Measurements from ENCODE around the gene LRPAP1. TPM values are rescaled to one million over a fixed set of nuclear protein-coding genes. Genes with fewer than 3 reads are reported as not detected.
"Not testable (repeated sequence)": the region's sequence is repeated elsewhere in the genome, so short reads cannot be mapped to it uniquely, and the experiment has no call there.

The LRPAP1 gene
- total and polyA plus RNA-seq, 8 donors, result 31.5 to 92.0 (median 52.8) TPM

GRCh38 chr4:3462321-3462789 is 69.9 kb downstream of the LRPAP1 start:
- Histone ChIP-seq H3K27ac (peak overlapping the region; percentile 71 to 82 (median 73)), H3K4me3 (no peak overlapping the region)

GRCh38 chr4:3461515-3462291 is 70.5 kb downstream of the LRPAP1 start:
- DNase-seq, result peak; percentile 85 to 96
- Histone ChIP-seq H3K36me3 (no peaks in the 10 kb centered on the region), H3K9me3 (peaks cover 0 to under 1% (median 0%) of the 10 kb centered on the region in 4 donors), H3K27ac (peak overlapping the region; percentile 71 to 82 (median 73)), H3K27me3 (peaks cover 0 to 42% (median 11%) of the 10 kb centered on the region in 3 donors), H3K4me3 (no peak overlapping the region), H3K4me1 (peaks cover 8 to 40% (median 36%) of the 10 kb centered on the region in 4 donors)
- TF ChIP-seq POLR2AphosphoS5 (IDR thresholded peaks at IDR 0.05) (peak; percentile 23 to 69 (median 67)), EP300 (IDR thresholded peaks at IDR 0.05) (no peak)
- 29 to 59% (median 38%) methylated on average over 14 to 25 of the region's 25 CpGs for WGBS, 5 donors
- intact Hi-C loops (cut with DNase I; ENCODE audit: low total_unique reads), result no loop called here

More at GRCh38 chr4:3462321-3462789, 69.9 kb downstream of the LRPAP1 start:
- no peaks in the 10 kb centered on the region for H3K36me3 ChIP-seq
- intact Hi-C loops (cut with DNase I; ENCODE audit: low total_unique reads), result no loop called here
- H3K27me3 ChIP-seq, result peaks cover 0 to 42% (median 11%) of the 10 kb centered on the region in 3 donors
- peaks cover 8 to 40% (median 36%) of the 10 kb centered on the region in 4 donors for H3K4me1 ChIP-seq
- WGBS, 5 donors, result 48 to 77% (median 66%) methylated on average over 5 to 10 of the region's 10 CpGs
- DNase-seq, result no peak
- TF ChIP-seq POLR2A (IDR thresholded peaks at IDR 0.05) (no peak), POLR2AphosphoS5 (IDR thresholded peaks at IDR 0.05) (no peak), EP300 (IDR thresholded peaks at IDR 0.05) (no peak)
- TF ChIP-seq, protein P1, sequence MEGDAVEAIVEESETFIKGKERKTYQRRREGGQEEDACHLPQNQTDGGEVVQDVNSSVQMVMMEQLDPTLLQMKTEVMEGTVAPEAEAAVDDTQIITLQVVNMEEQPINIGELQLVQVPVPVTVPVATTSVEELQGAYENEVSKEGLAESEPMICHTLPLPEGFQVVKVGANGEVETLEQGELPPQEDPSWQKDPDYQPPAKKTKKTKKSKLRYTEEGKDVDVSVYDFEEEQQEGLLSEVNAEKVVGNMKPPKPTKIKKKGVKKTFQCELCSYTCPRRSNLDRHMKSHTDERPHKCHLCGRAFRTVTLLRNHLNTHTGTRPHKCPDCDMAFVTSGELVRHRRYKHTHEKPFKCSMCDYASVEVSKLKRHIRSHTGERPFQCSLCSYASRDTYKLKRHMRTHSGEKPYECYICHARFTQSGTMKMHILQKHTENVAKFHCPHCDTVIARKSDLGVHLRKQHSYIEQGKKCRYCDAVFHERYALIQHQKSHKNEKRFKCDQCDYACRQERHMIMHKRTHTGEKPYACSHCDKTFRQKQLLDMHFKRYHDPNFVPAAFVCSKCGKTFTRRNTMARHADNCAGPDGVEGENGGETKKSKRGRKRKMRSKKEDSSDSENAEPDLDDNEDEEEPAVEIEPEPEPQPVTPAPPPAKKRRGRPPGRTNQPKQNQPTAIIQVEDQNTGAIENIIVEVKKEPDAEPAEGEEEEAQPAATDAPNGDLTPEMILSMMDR (IDR thresholded peaks at IDR 0.05), result no peak
- H3K9me3 ChIP-seq, result no peaks in the 10 kb centered on the region

DNA sequence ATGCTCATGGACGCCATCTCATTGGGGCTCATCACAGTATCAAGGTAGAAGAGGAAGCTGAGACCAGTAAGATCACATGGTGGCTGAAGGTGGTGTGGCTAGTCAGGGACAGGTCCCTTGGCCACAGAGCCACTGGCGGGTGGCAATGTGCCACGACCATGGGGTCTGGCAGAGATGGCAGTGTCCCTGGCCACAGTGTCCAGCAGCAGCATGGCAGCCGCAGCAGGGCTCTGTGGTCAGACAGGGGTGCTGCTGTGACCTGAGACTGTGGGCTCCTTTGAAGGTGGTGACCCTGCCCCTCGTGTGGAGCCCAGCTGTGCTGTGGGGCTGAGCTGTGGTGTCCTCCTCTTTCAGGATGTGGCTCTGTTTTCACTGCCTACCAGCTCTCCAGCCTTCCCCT is 71.3 kb downstream of the LRPAP1 start:
- H3K36me3 ChIP-seq, result no peaks in the 10 kb centered on the region
- no peak for TF ChIP-seq EP300 (IDR thresholded peaks at IDR 0.05)
- no peak for TF ChIP-seq POLR2A (IDR thresholded peaks at IDR 0.05)
- TF ChIP-seq, protein P1 (IDR thresholded peaks at IDR 0.05), result no peak
- no peak for TF ChIP-seq POLR2AphosphoS5 (IDR thresholded peaks at IDR 0.05)
- intact Hi-C loops (cut with DNase I; ENCODE audit: low total_unique reads), result no loop called here
- H3K27ac ChIP-seq, result peak overlapping the region; percentile 71 to 82 (median 73)
- H3K4me3 ChIP-seq, result no peak overlapping the region
- H3K9me3 ChIP-seq, result peaks cover under 1 to 8% (median 3%) of the 10 kb centered on the region in 4 donors
- DNase-seq, result no peak
- 65 to 83% (median 80%) methylated on average over 4 to 5 of the region's 5 CpGs for WGBS, 5 donors
- H3K27me3 ChIP-seq, result peaks cover 0 to 38% (median 11%) of the 10 kb centered on the region in 3 donors
- H3K4me1 ChIP-seq, result peaks cover 8 to 40% (median 36%) of the 10 kb centered on the region in 4 donors

DNA sequence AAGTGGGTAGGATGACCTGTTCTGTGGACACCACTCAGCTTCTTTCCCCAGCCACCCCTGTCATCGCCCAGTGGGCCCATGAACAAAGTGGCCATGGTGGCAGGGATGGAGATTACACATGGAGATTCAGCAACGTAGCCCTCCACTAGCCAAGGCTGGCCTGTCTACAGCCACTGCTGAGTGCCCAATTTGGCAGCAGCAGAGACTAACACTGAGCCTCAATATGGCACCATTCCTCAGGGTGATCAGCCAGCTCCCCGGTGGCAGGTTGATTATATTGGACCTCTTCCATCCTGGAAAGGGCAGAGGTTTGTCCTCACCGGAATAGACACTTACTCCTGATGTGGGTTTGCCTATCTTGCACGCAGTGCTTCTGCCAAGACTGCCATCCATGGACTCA is 73.1 kb downstream of the LRPAP1 start:
- peaks cover 8 to 38% (median 31%) of the 10 kb centered on the region in 4 donors for H3K4me1 ChIP-seq
- DNase-seq; intact Hi-C loops (cut with DNase I; ENCODE audit: low total_unique reads); H3K36me3 ChIP-seq; H3K4me3 ChIP-seq; H3K27ac ChIP-seq: not testable (repeated sequence)
- H3K9me3 ChIP-seq, result peaks cover 11 to 20% (median 16%) of the 10 kb centered on the region in 4 donors
- WGBS, 5 donors, result 68 to 89% (median 87%) methylated on average over 5 of the region's 5 CpGs
- peaks cover 0 to 20% (median 9%) of the 10 kb centered on the region in 3 donors for H3K27me3 ChIP-seq

- Histone ChIP-seq H3K27me3 (peaks cover 0 to 12% (median 1%) of the 10 kb centered on the region in 3 donors), H3K4me1 (peaks cover 8 to 30% (median 23%) of the 10 kb centered on the region in 4 donors), H3K36me3 (no peaks in the 10 kb centered on the region), H3K27ac (no peak overlapping the region), H3K4me3 (no peak overlapping the region), H3K9me3 (peaks cover 11 to 20% (median 16%) of the 10 kb centered on the region in 4 donors)
- 82 to 94% (median 90%) methylated on average over 6 of the region's 6 CpGs for WGBS, 5 donors
- intact Hi-C loops (cut with DNase I; ENCODE audit: low total_unique reads), result no loop called here
- DNase-seq, result no peak
- TF ChIP-seq EP300 (IDR thresholded peaks at IDR 0.05) (no peak), POLR2AphosphoS5 (IDR thresholded peaks at IDR 0.05) (no peak), POLR2A (IDR thresholded peaks at IDR 0.05) (no peak)
- TF ChIP-seq, protein P1 (IDR thresholded peaks at IDR 0.05), result no peak
Measured at GRCh38 chr4:3458371-3458770, 73.9 kb downstream of the LRPAP1 start.

DNA sequence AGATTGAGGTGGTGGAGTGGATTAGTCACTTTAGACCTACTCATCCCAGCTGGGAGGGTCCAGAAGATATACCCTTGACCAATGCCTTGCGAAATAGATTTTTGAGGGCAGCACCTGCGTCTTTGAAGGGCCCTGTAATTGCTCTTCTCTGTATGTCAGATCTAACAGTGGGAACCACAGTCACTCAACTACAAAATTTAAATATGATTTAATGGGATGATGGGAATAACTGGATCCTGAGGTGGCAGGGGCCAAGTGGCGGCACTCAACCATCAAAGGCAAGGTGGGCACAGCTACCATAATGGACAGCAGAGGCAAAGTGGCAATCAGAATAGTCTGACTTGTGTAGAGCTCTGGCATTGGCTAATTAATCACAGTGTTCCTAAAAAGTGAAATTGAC is 76.6 kb downstream of the LRPAP1 start:
- H3K27ac ChIP-seq; intact Hi-C loops (cut with DNase I; ENCODE audit: low total_unique reads); H3K27me3 ChIP-seq; H3K36me3 ChIP-seq; DNase-seq; H3K4me3 ChIP-seq: not testable (repeated sequence)
- WGBS, 5 donors, result 86 to 96% (median 92%) methylated on average over 3 of the region's 3 CpGs
- H3K4me1 ChIP-seq, result peaks cover 5 to 18% (median 13%) of the 10 kb centered on the region in 4 donors
- peaks cover 11 to 20% (median 16%) of the 10 kb centered on the region in 4 donors for H3K9me3 ChIP-seq

Measured in stomach (tissue), 9 donors.